HG02610 (cell line): ENCODE data around the gene TMED7.

Experiments
- ATAC-seq: cut with Tn5 transposase; IDR thresholded peaks from one replicate; pipeline ENCODE4 v1.9.1; 2021; ENCODE audit warnings: mild to moderate bottlenecking, moderate library complexity; ENCODE audit not compliant: unreplicated experiment

The TMED7 gene

GRCh38 chr5:115629903-115630302 is 4.1 kb upstream of the TMED7 start:
- ATAC-seq: no peak

- no peak for ATAC-seq
These were observed 1.5 kb upstream of the TMED7 start for GRCh38 chr5:115627295-115627865.

GRCh38 chr5:115626445-115626823 is 598 bp upstream of the TMED7 start:
- ATAC-seq: peak; percentile 25

- no peak for ATAC-seq
These were observed 842 bp downstream of the TMED7 start for GRCh38 chr5:115624994-115625393.

GRCh38 chr5:115623658-115624057 is 2.2 kb downstream of the TMED7 start:
- ATAC-seq: no peak

GRCh38 chr5:115621365-115621900 is 4.4 kb downstream of the TMED7 start:
- no peak for ATAC-seq

- ATAC-seq: no peak
These were observed 8.9 kb downstream of the TMED7 start for GRCh38 chr5:115616892-115617291.

GRCh38 chr5:115616472-115616871 is 9.4 kb downstream of the TMED7 start:
- ATAC-seq: no peak

GRCh38 chr5:115611873-115612272 is 14.0 kb downstream of the TMED7 start:
- no peak for ATAC-seq

GRCh38 chr5:115607935-115608334 is 17.9 kb downstream of the TMED7 start:
- no peak for ATAC-seq

GRCh38 chr5:115605436-115605835 is 20.4 kb downstream of the TMED7 start:
- no peak for ATAC-seq

GRCh38 chr5:115602591-115603125 is 23.2 kb downstream of the TMED7 start:
- peak; percentile 1 for ATAC-seq

- peak; percentile 83 for ATAC-seq
These were observed 23.9 kb downstream of the TMED7 start, which contains the start of gene TICAM2 for GRCh38 chr5:115601701-115602590. Gene TICAM2 (minus strand): TSS chr5:115602479. CDS start chr5:115581256, 21,223 bp downstream.

- no peak for ATAC-seq
These were observed 25.1 kb downstream of the TMED7 start for GRCh38 chr5:115600766-115601165.

GRCh38 chr5:115599924-115600323 is 25.9 kb downstream of the TMED7 start:
- ATAC-seq: no peak

GRCh38 chr5:115599502-115599901 is 26.3 kb downstream of the TMED7 start:
- ATAC-seq: peak; percentile 32

- no peak for ATAC-seq
These were observed 31.4 kb downstream of the TMED7 start for GRCh38 chr5:115594128-115595047.

- ATAC-seq: no peak
These were observed 36.8 kb downstream of the TMED7 start for GRCh38 chr5:115589043-115589442.

GRCh38 chr5:115588640-115589039 is 37.2 kb downstream of the TMED7 start:
- no peak for ATAC-seq

GRCh38 chr5:115586525-115587146 is 39.2 kb downstream of the TMED7 start:
- no peak for ATAC-seq
